H9 (cell line): ENCODE measurements around the gene TACC2. TPM values are rescaled to one million over a fixed set of nuclear protein-coding genes. Genes with fewer than 3 reads are reported as not detected.

ENCODE experiments used
- DNase-seq: peaks from one replicate; pipeline ENCODE4 v3.0.0-alpha.2; 2017
- H2AFZ ChIP-seq: one replicate; pipeline ENCODE4 v1.6.1; 2013; ENCODE audit warnings: mild to moderate bottlenecking, low read length, control low read depth, moderate library complexity
- H2AK5ac ChIP-seq: 2 replicates; pipeline ENCODE4 v1.6.1; 2013; ENCODE audit warnings: low read length, control low read depth, mixed read lengths; ENCODE audit not compliant: insufficient read length
- H2BK120ac ChIP-seq: one replicate; pipeline ENCODE4 v1.6.1; 2013; ENCODE audit warnings: low read depth, mild to moderate bottlenecking, low read length, control low read depth, inconsistent platforms; ENCODE audit not compliant: poor library complexity, severe bottlenecking
- H2BK12ac ChIP-seq: 2 replicates; pipeline ENCODE4 v1.6.1; 2013; ENCODE audit warnings: low read length, control low read depth, mixed read lengths, low read depth; ENCODE audit not compliant: insufficient read length
- H2BK15ac ChIP-seq: 2 replicates; pipeline ENCODE4 v1.6.1; 2013; ENCODE audit warnings: low read depth, low read length, control low read depth
- H2BK20ac ChIP-seq: one replicate; pipeline ENCODE4 v1.6.1; 2013; ENCODE audit warnings: low read depth, mild to moderate bottlenecking, low read length, control low read depth, inconsistent platforms; ENCODE audit not compliant: poor library complexity, severe bottlenecking
- H2BK5ac ChIP-seq: 2 replicates; pipeline ENCODE4 v1.6.1; 2013; ENCODE audit warnings: low read length, control low read depth, mixed read lengths; ENCODE audit not compliant: insufficient read length
- H3K14ac ChIP-seq: 2 replicates; pipeline ENCODE4 v1.6.1; 2013; ENCODE audit warnings: low read length, control low read depth; ENCODE audit not compliant: insufficient read depth
- H3K18ac ChIP-seq: 2 replicates; pipeline ENCODE4 v1.6.1; 2013; ENCODE audit warnings: low read depth, mild to moderate bottlenecking, mixed read lengths, low read length, control low read depth; ENCODE audit not compliant: insufficient read length
- H3K23ac ChIP-seq: 2 replicates; pipeline ENCODE4 v1.6.1; 2013; ENCODE audit warnings: low read length, control low read depth, mixed read lengths, low read depth; ENCODE audit not compliant: insufficient read length
- H3K23me2 ChIP-seq: 2 replicates; pipeline ENCODE4 v1.6.1; 2013; ENCODE audit warnings: low read depth, mild to moderate bottlenecking, mixed read lengths, low read length, control low read depth; ENCODE audit not compliant: insufficient read length, poor library complexity, severe bottlenecking
- H3K27ac ChIP-seq: 2 replicates; pipeline ENCODE4 v1.5.1; 2013; ENCODE audit warnings: low read length, control low read depth, mixed read lengths, low read depth; ENCODE audit not compliant: insufficient read length
- H3K27me3 ChIP-seq: 2 replicates; pipeline ENCODE4 v1.6.1; 2013; ENCODE audit warnings: low read length, control low read depth, inconsistent platforms; ENCODE audit not compliant: insufficient read depth
- H3K4ac ChIP-seq: 2 replicates; pipeline ENCODE4 v1.6.1; 2013; ENCODE audit warnings: low read depth, mild to moderate bottlenecking, control low read depth, inconsistent platforms, low read length, moderate library complexity
- H3K4me1 ChIP-seq: 2 replicates; pipeline ENCODE4 v1.6.1; 2013; ENCODE audit warnings: low read length, control low read depth, inconsistent platforms; ENCODE audit not compliant: insufficient read depth
- H3K4me2 ChIP-seq: 2 replicates; pipeline ENCODE4 v1.6.1; 2013; ENCODE audit warnings: low read length, control low read depth, mixed read lengths; ENCODE audit not compliant: insufficient read length, insufficient read depth
- H3K56ac ChIP-seq: 2 replicates; pipeline ENCODE4 v1.6.1; 2013; ENCODE audit warnings: low read depth, mild to moderate bottlenecking, mixed read lengths, low read length, control low read depth; ENCODE audit not compliant: insufficient read length
- H3K79me1 ChIP-seq: 2 replicates; pipeline ENCODE4 v1.6.1; 2013; ENCODE audit warnings: low read depth, mild to moderate bottlenecking, moderate library complexity, low read length, control low read depth, inconsistent platforms; ENCODE audit not compliant: insufficient read depth, poor library complexity, severe bottlenecking
- H3K79me2 ChIP-seq: 2 replicates; pipeline ENCODE4 v1.6.1; 2013; ENCODE audit warnings: low read length, control low read depth, inconsistent platforms; ENCODE audit not compliant: insufficient read depth
- H3K9ac ChIP-seq: 2 replicates; pipeline ENCODE4 v1.6.1; 2013; ENCODE audit warnings: low read length, control low read depth, mixed read lengths; ENCODE audit not compliant: insufficient read length; ENCODE audit errors: extremely low read depth
- H3K9me3 ChIP-seq: one replicate; pipeline ENCODE4 v1.6.1; 2013; ENCODE audit warnings: low read depth, low read length, inconsistent platforms; ENCODE audit not compliant: control insufficient read depth
- H3T11ph ChIP-seq: one replicate; pipeline ENCODE4 v1.6.1; 2013; ENCODE audit warnings: mild to moderate bottlenecking, low read length, control low read depth, inconsistent platforms
- H4K20me1 ChIP-seq: one replicate; pipeline ENCODE4 v1.6.1; 2013; ENCODE audit not compliant: control insufficient read depth, insufficient read length, insufficient read depth
- H4K5ac ChIP-seq: 2 replicates; pipeline ENCODE4 v1.6.1; 2013; ENCODE audit warnings: low read depth, mild to moderate bottlenecking, mixed read lengths, low read length, control low read depth; ENCODE audit not compliant: insufficient read length
- H4K8ac ChIP-seq: replicated peaks from 2 replicates; pipeline ENCODE4 v1.6.1; 2013; ENCODE audit warnings: low read length, control low read depth, mixed read lengths, low read depth; ENCODE audit not compliant: insufficient read length
- H4K91ac ChIP-seq: 2 replicates; pipeline ENCODE4 v1.6.1; 2013; ENCODE audit warnings: low read depth, mild to moderate bottlenecking, moderate library complexity, mixed read lengths, low read length, control low read depth; ENCODE audit not compliant: insufficient read length
- H3K27ac Mint-ChIP-seq, 3 experiments: 2 replicates in 2 of 3; 3 replicates in 1 of 3; pipeline ENCODE4 v1.8.0; 2020 to 2021; ENCODE audit warnings: mixed read lengths in 3 of 3, mild to moderate bottlenecking in 1 of 3, moderate library complexity in 1 of 3
- H3K27me3 Mint-ChIP-seq: 2 replicates; pipeline ENCODE4 v1.8.0; 2021; ENCODE audit warnings: low read depth, mild to moderate bottlenecking, moderate library complexity, mixed read lengths
- H3K36me3 Mint-ChIP-seq, 3 experiments: 2 replicates in 2 of 3; 3 replicates in 1 of 3; pipeline ENCODE4 v1.8.0; 2020 to 2021; ENCODE audit warnings: low read depth in 3 of 3, mixed read lengths in 3 of 3; ENCODE audit not compliant: insufficient read depth in 1 of 3
- H3K4me1 Mint-ChIP-seq, 2 experiments: 2 replicates each; pipeline ENCODE4 v1.8.0; 2020; ENCODE audit warnings: mixed read lengths in 2 of 2
- H3K4me3 Mint-ChIP-seq, 2 experiments: 2 replicates in 1 of 2; 3 replicates in 1 of 2; pipeline ENCODE4 v1.8.0; 2020 to 2021; ENCODE audit warnings: mild to moderate bottlenecking in 2 of 2, mixed read lengths in 2 of 2, moderate library complexity in 1 of 2
- H3K9me3 Mint-ChIP-seq, 2 experiments: 2 replicates in 1 of 2; 3 replicates in 1 of 2; pipeline ENCODE4 v1.8.0; 2020; ENCODE audit warnings: mild to moderate bottlenecking in 2 of 2, mixed read lengths in 2 of 2, moderate library complexity in 1 of 2
- CTCF ChIP-seq: fragments of 200-600 bp; sonication (generic); conservative IDR thresholded peaks from 3 replicates; pipeline ENCODE4 v1.8.0; 2021; ENCODE audit warnings: antibody characterized with exemption, mild to moderate bottlenecking
- WGBS: extraction: QIAGEN DNeasy Blood & Tissue Kit; methylation state at CpG from one replicate; pipeline ENCODE4 v1.1.7; 2013; ENCODE audit warnings: missing lambda C conversion rate, low lambda C conversion rate, mixed read lengths; ENCODE audit not compliant: insufficient read length; ENCODE audit errors: extremely low coverage; 5-methylcytosine and 5-hydroxymethylcytosine counted together
- total RNA-seq: library from RNA; stranded (reverse); gene quantifications from 2 replicates; pipeline ENCODE4 v1.2.1, GENCODE V29; 2021

TACC2 gene
- total RNA-seq, 1 experiment from 2014 or later: 58.1 TPM

GRCh38 chr10:122112625-122113160 is 123.7 kb downstream of the TACC2 start:
- peak overlapping the region; percentile 57 for H4K91ac ChIP-seq
- H3K9me3 ChIP-seq: no peaks in the 10 kb centered on the region
- H3K79me2 ChIP-seq: peaks cover 5% of the 10 kb centered on the region; the same call in 1 of the 2 replicates
- H2AK5ac ChIP-seq: no peak overlapping the region
- H2BK120ac ChIP-seq: peak overlapping the region; percentile 10
- Mint-ChIP-seq H3K27ac (peak overlapping the region in 1 of 3 experiments; percentile 89; a peak in 1 of 7 replicates), H3K4me3 (peak overlapping the region; percentile 66 to 80), H3K36me3 (peaks cover 0 to 4% (median 0%) of the 10 kb centered on the region in 3 experiments; a peak in 1 of 7 replicates), H3K27me3 (peaks cover 10% of the 10 kb centered on the region), H3K9me3 (no peaks in the 10 kb centered on the region), H3K4me1 (peaks cover 37% of the 10 kb centered on the region in 2 experiments)
- H3K4ac ChIP-seq: no peak overlapping the region
- H3K9ac ChIP-seq: peak overlapping the region; percentile 62
- no peak overlapping the region for H2BK5ac ChIP-seq
- H3T11ph ChIP-seq: no peak overlapping the region
- WGBS: no CpG with 5 or more reads among the region's 63 CpGs
- H3K27ac ChIP-seq: no peak overlapping the region
- H3K27me3 ChIP-seq: peaks cover 2% of the 10 kb centered on the region; the same call in 1 of the 2 replicates
- H3K14ac ChIP-seq: peak overlapping the region; percentile 86
- no peak overlapping the region for H2BK12ac ChIP-seq
- H2BK20ac ChIP-seq: no peak overlapping the region
- H3K18ac ChIP-seq: peak overlapping the region; percentile 63
- no peak overlapping the region for H4K8ac ChIP-seq
- H2BK15ac ChIP-seq: no peak overlapping the region
- H3K79me1 ChIP-seq: no peaks in the 10 kb centered on the region
- H4K5ac ChIP-seq: no peak overlapping the region
- H3K4me1 ChIP-seq: no peaks in the 10 kb centered on the region
- H3K23me2 ChIP-seq: peaks cover 13% of the 10 kb centered on the region
- no peak overlapping the region for H3K56ac ChIP-seq
- DNase-seq: peak; percentile 81
- no peak overlapping the region for H2AFZ ChIP-seq
- TF ChIP-seq CTCF: peak; percentile 37; the same call in 2 of the 3 replicates
- H4K20me1 ChIP-seq: no peaks in the 10 kb centered on the region
- peak overlapping the region; percentile 50 for H3K4me2 ChIP-seq
- no peak overlapping the region for H3K23ac ChIP-seq
